Esophagus muscularis mucosa (tissue), 4 donors: ENCODE data around the gene RASGRF1. TPM values are rescaled to one million over a fixed set of nuclear protein-coding genes. Genes with fewer than 3 reads are reported as not detected.
"Not testable (repeated sequence)": the region's sequence is repeated elsewhere in the genome, so short reads cannot be mapped to it uniquely, and the experiment has no call there.

Source experiments
- DNase-seq: peaks from one replicate; pipeline ENCODE4 v3.0.0-alpha.2; 2017; ENCODE audit errors: extremely low spot score
- H3K27ac ChIP-seq, 4 donors: fragments of 200-600 bp; sonication (generic); replicated peaks in 1 of 4; 1 replicate in 3 of 4; 2 replicates in 1 of 4; pipeline ENCODE4 v1.5.1; 2016 to 2019; ENCODE audit warnings: mild to moderate bottlenecking in 1 of 4
- H3K27me3 ChIP-seq, 4 donors: fragments of 200-600 bp; sonication (generic); one replicate each; pipeline versions ENCODE4 v1.5.1 to v1.6.0; 2016 to 2019
- H3K36me3 ChIP-seq, 4 donors: fragments of 200-600 bp; sonication (generic); one replicate each; pipeline ENCODE4 v1.5.1; 2016 to 2019
- H3K4me1 ChIP-seq, 4 donors: fragments of 200-600 bp; sonication (generic); one replicate each; pipeline ENCODE4 v1.5.1; 2016 to 2019
- H3K4me3 ChIP-seq, 4 donors: fragments of 200-600 bp; sonication (generic); 1 replicate in 2 of 4; 2 replicates in 2 of 4; pipeline ENCODE4 v1.5.1; 2016 to 2019; ENCODE audit warnings: mild to moderate bottlenecking in 4 of 4, moderate library complexity in 1 of 4
- H3K9me3 ChIP-seq, 4 donors: fragments of 200-600 bp; sonication (generic); 1 replicate in 3 of 4; 2 replicates in 1 of 4; pipeline ENCODE4 v1.5.1; 2016 to 2019
- CTCF ChIP-seq, 3 experiments: fragments of 200-600 bp in 2 of 3; fragments of 450-650 bp in 1 of 3; sonication (generic) in 2 of 3; IDR thresholded peaks; one replicate each; pipeline ENCODE4 v1.5.1; 2017 to 2019; ENCODE audit warnings: antibody characterized with exemption in 3 of 3, mild to moderate bottlenecking in 2 of 3, moderate library complexity in 1 of 3
- EP300 ChIP-seq: sonication (generic); formaldehyde crosslinking; IDR thresholded peaks from one replicate; pipeline ENCODE4 v1.6.1; 2017; ENCODE audit warnings: antibody characterized with exemption
- POLR2A ChIP-seq: fragments of 450-650 bp; IDR thresholded peaks from one replicate; pipeline ENCODE4 v1.6.1; 2017; ENCODE audit warnings: antibody characterized with exemption, moderate library complexity, mild to moderate bottlenecking, low read depth
- POLR2AphosphoS5 ChIP-seq, 2 donors: sonication (generic); formaldehyde crosslinking; IDR thresholded peaks; one replicate each; pipeline ENCODE4 v1.6.1; 2017; ENCODE audit warnings: antibody characterized with exemption in 2 of 2
- WGBS: methylation state at CpG from one replicate; pipeline ENCODE4 v1.1.5; 2018; 5-methylcytosine and 5-hydroxymethylcytosine counted together
- intact Hi-C: fragments of 100-400 bp; cut with DNase I; formaldehyde crosslinking; loops from one replicate; pipeline ENCODE4 v1.15.1; 2023
- total RNA-seq, 4 donors: library from RNA; depleted of rRNA; stranded (reverse); fragments of >200 nt; gene quantifications; one replicate each; pipeline versions ENCODE4 v1.1.0 to v1.2.1, GENCODE V29; 2016

Gene RASGRF1
- total RNA-seq, 4 donors from 2014 or later = 0.17 to 0.23 TPM; not detected in 2

- no peak for TF ChIP-seq POLR2AphosphoS5 (IDR thresholded peaks at IDR 0.05)
- no peak for TF ChIP-seq EP300
- TF ChIP-seq CTCF (IDR thresholded peaks at IDR 0.05) = no peak
- no peak for TF ChIP-seq POLR2A
- WGBS = 69% methylated on average over 6 of the region's 6 CpGs
- peaks cover 0 to 10% (median 0%) of the 10 kb centered on the region in 4 donors for H3K27me3 ChIP-seq
- H3K36me3 ChIP-seq = no peaks in the 10 kb centered on the region
- no peak overlapping the region for H3K4me3 ChIP-seq
- no peaks in the 10 kb centered on the region for H3K4me1 ChIP-seq
- intact Hi-C loops = no loop called here
- no peaks in the 10 kb centered on the region for H3K9me3 ChIP-seq
- DNase-seq = no peak
- no peak overlapping the region for H3K27ac ChIP-seq
Measured at GRCh38 chr15:79025201-79025600, 65.4 kb downstream of the RASGRF1 start.

GRCh38 chr15:79024493-79024892, 66.1 kb downstream of the RASGRF1 start:
- H3K27ac ChIP-seq, H3K9me3 ChIP-seq, DNase-seq, H3K4me1 ChIP-seq, intact Hi-C loops, H3K36me3 ChIP-seq, H3K4me3 ChIP-seq, H3K27me3 ChIP-seq: not testable (repeated sequence)

- WGBS = 100% methylated on average over 1 of the region's 1 CpG
- H3K4me1 ChIP-seq = no peaks in the 10 kb centered on the region
- intact Hi-C loops = no loop called here
- DNase-seq = no peak
- H3K9me3 ChIP-seq = no peaks in the 10 kb centered on the region
- H3K27me3 ChIP-seq = peaks cover 0 to 10% (median 0%) of the 10 kb centered on the region in 4 donors
- no peak for TF ChIP-seq CTCF (IDR thresholded peaks at IDR 0.05)
- H3K4me3 ChIP-seq = no peak overlapping the region
- H3K27ac ChIP-seq = no peak overlapping the region
- no peaks in the 10 kb centered on the region for H3K36me3 ChIP-seq
Measured at GRCh38 chr15:79023918-79024317, 66.7 kb downstream of the RASGRF1 start.

- TF ChIP-seq POLR2A (no peak), CTCF (IDR thresholded peaks at IDR 0.05) (no peak)
- intact Hi-C loops = no loop called here
- H3K36me3 ChIP-seq = no peaks in the 10 kb centered on the region
- H3K27ac ChIP-seq = no peak overlapping the region
- no peak overlapping the region for H3K4me3 ChIP-seq
- no peaks in the 10 kb centered on the region for H3K9me3 ChIP-seq
- DNase-seq = no peak
- peaks cover 0 to 10% (median 0%) of the 10 kb centered on the region in 4 donors for H3K27me3 ChIP-seq
- WGBS = 83% methylated on average over 1 of the region's 2 CpGs
- no peaks in the 10 kb centered on the region for H3K4me1 ChIP-seq
Measured at GRCh38 chr15:79023546-79023890, 67.1 kb downstream of the RASGRF1 start.

GRCh38 chr15:79018960-79019359, 71.6 kb downstream of the RASGRF1 start:
- H3K27me3 ChIP-seq = no peaks in the 10 kb centered on the region
- H3K27ac ChIP-seq = no peak overlapping the region
- WGBS = 82% methylated on average over 4 of the region's 4 CpGs
- H3K4me1 ChIP-seq = no peaks in the 10 kb centered on the region
- no peak for DNase-seq
- no peak overlapping the region for H3K4me3 ChIP-seq
- no peaks in the 10 kb centered on the region for H3K36me3 ChIP-seq
- no peaks in the 10 kb centered on the region for H3K9me3 ChIP-seq
- TF ChIP-seq POLR2AphosphoS5 (IDR thresholded peaks at IDR 0.05) (no peak), POLR2A (no peak)
- intact Hi-C loops = no loop called here

- no peaks in the 10 kb centered on the region for H3K27me3 ChIP-seq
- no peaks in the 10 kb centered on the region for H3K36me3 ChIP-seq
- H3K9me3 ChIP-seq = no peaks in the 10 kb centered on the region
- WGBS = 88% methylated on average over 7 of the region's 7 CpGs
- no peaks in the 10 kb centered on the region for H3K4me1 ChIP-seq
- no peak for DNase-seq
- intact Hi-C loops = no loop called here
- TF ChIP-seq POLR2AphosphoS5 (IDR thresholded peaks at IDR 0.05) = no peak
- TF ChIP-seq POLR2A = no peak
- no peak for TF ChIP-seq EP300
- no peak for TF ChIP-seq CTCF (IDR thresholded peaks at IDR 0.05)
- H3K27ac ChIP-seq = no peak overlapping the region
- no peak overlapping the region for H3K4me3 ChIP-seq
Measured at GRCh38 chr15:79017953-79018352, 72.6 kb downstream of the RASGRF1 start.
